Tibial nerve (tissue), 3 donors: ENCODE data around the gene OCA2.

ENCODE experiments used
- POLR2A ChIP-seq, 2 donors: fragments of 450-650 bp; IDR thresholded peaks; one replicate each; pipeline ENCODE4 v1.6.1; 2017; ENCODE audit warnings: antibody characterized with exemption in 2 of 2, mild to moderate bottlenecking in 2 of 2, moderate library complexity in 2 of 2
- TF ChIP-seq, protein P1 (sequence below), 5 experiments: fragments of 200-600 bp in 3 of 5; fragments of 450-650 bp in 2 of 5; sonication (generic) in 3 of 5; IDR thresholded peaks; one replicate each; pipeline ENCODE4 v1.5.1; 2016 to 2019; ENCODE audit warnings: antibody characterized with exemption in 5 of 5, mild to moderate bottlenecking in 3 of 5, moderate library complexity in 2 of 5

DNA sequence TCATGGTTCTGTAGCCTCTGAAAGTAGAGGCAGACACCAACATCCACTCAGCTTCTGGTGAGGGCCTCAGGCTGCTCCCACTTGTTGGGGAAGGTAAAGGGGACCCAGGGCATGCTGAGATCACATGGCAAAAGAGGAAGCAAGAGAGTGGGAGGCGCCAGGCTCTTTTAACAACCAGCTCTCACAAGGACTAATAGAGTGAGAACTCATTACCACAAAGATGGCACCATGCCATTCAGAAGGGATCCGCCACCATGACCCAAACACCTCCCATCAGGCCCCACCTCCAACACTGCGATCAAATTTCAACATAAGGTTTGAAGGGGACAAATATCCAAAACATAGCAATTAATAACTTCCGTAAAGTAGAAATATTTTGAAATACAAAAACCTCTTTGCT, 192.3 kb downstream of the OCA2 start:
- TF ChIP-seq, protein P1, sequence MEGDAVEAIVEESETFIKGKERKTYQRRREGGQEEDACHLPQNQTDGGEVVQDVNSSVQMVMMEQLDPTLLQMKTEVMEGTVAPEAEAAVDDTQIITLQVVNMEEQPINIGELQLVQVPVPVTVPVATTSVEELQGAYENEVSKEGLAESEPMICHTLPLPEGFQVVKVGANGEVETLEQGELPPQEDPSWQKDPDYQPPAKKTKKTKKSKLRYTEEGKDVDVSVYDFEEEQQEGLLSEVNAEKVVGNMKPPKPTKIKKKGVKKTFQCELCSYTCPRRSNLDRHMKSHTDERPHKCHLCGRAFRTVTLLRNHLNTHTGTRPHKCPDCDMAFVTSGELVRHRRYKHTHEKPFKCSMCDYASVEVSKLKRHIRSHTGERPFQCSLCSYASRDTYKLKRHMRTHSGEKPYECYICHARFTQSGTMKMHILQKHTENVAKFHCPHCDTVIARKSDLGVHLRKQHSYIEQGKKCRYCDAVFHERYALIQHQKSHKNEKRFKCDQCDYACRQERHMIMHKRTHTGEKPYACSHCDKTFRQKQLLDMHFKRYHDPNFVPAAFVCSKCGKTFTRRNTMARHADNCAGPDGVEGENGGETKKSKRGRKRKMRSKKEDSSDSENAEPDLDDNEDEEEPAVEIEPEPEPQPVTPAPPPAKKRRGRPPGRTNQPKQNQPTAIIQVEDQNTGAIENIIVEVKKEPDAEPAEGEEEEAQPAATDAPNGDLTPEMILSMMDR (IDR thresholded peaks at IDR 0.05): no peak
- no peak for TF ChIP-seq POLR2A (IDR thresholded peaks at IDR 0.05)
